Prostate gland (tissue), 2 donors: ENCODE data around the gene FXYD1. TPM values are rescaled to one million over a fixed set of nuclear protein-coding genes. Genes with fewer than 3 reads are reported as not detected.
"Not testable (repeated sequence)": the region's sequence is repeated elsewhere in the genome, so short reads cannot be mapped to it uniquely, and the experiment has no call there.

Source experiments
- DNase-seq: peaks from one replicate; pipeline ENCODE4 v3.0.0-alpha.2; 2019; ENCODE audit warnings: low spot score
- H3K27ac ChIP-seq, 2 donors: fragments of 200-600 bp; sonication (generic); 2 replicates each; pipeline ENCODE4 v1.5.1; 2017 to 2019
- H3K27me3 ChIP-seq: fragments of 200-600 bp; sonication (generic); replicated peaks from 2 replicates; pipeline ENCODE4 v1.5.1; 2019; ENCODE audit not compliant: insufficient read depth
- H3K36me3 ChIP-seq, 2 donors: fragments of 200-600 bp; sonication (generic); 1 replicate in 1 of 2; 2 replicates in 1 of 2; pipeline versions ENCODE4 v1.5.1 to v1.8.1; 2017 to 2019
- H3K4me1 ChIP-seq: fragments of 200-600 bp; sonication (generic); replicated peaks from 2 replicates; pipeline ENCODE4 v1.5.1; 2019
- H3K4me3 ChIP-seq, 2 donors: fragments of 200-600 bp; sonication (generic); 2 replicates each; pipeline ENCODE4 v1.5.1; 2017 to 2019
- H3K9me3 ChIP-seq: fragments of 200-600 bp; sonication (generic); 2 replicates; pipeline ENCODE4 v1.5.1; 2017
- CTCF ChIP-seq, 4 experiments: fragments of 200-600 bp in 2 of 4; fragments of 450-650 bp in 2 of 4; sonication (generic) in 2 of 4; IDR thresholded peaks; 1 replicate in 3 of 4; 2 replicates in 1 of 4; pipeline ENCODE4 v1.5.1; 2016 to 2019; ENCODE audit warnings: antibody characterized with exemption in 4 of 4, mild to moderate bottlenecking in 2 of 4, moderate library complexity in 2 of 4
- POLR2A ChIP-seq: fragments of 450-650 bp; IDR thresholded peaks from one replicate; pipeline ENCODE4 v1.6.1; 2016; ENCODE audit warnings: antibody characterized with exemption, mild to moderate bottlenecking
- POLR2AphosphoS5 ChIP-seq: sonication (generic); formaldehyde crosslinking; IDR thresholded peaks from one replicate; pipeline ENCODE4 v1.6.1; 2017; ENCODE audit warnings: antibody characterized with exemption
- WGBS: methylation state at CpG from one replicate; pipeline ENCODE4 v1.1.5; 2018; 5-methylcytosine and 5-hydroxymethylcytosine counted together
- intact Hi-C: fragments of 100-400 bp; cut with DNase I; formaldehyde crosslinking; loops from one replicate; pipeline ENCODE4 v1.14.2; 2022
- total RNA-seq, 2 donors: library from RNA; depleted of rRNA; stranded (reverse); fragments of >200 nt; gene quantifications; one replicate each; pipeline ENCODE4 v1.1.0, GENCODE V29; 2016

Gene FXYD1
- total RNA-seq, 2 donors from 2014 or later, result 15.9 to 30.6 TPM

- Histone ChIP-seq H3K27ac (peak overlapping the region; percentile 9 to 88), H3K27me3 (no peaks in the 10 kb centered on the region), H3K4me1 (peaks cover 35% of the 10 kb centered on the region), H3K9me3 (no peaks in the 10 kb centered on the region), H3K36me3 (no peaks in the 10 kb centered on the region), H3K4me3 (no peak overlapping the region)
- intact Hi-C loops, result no loop called here
- no peak for TF ChIP-seq CTCF (IDR thresholded peaks at IDR 0.05)
- TF ChIP-seq POLR2AphosphoS5, result no peak
- TF ChIP-seq POLR2A, result no peak
- no peak for DNase-seq
- WGBS, result 81% methylated on average over 31 of the region's 35 CpGs
Measured at GRCh38 chr19:35125749-35126623, 12.6 kb upstream of the FXYD1 start.

DNA sequence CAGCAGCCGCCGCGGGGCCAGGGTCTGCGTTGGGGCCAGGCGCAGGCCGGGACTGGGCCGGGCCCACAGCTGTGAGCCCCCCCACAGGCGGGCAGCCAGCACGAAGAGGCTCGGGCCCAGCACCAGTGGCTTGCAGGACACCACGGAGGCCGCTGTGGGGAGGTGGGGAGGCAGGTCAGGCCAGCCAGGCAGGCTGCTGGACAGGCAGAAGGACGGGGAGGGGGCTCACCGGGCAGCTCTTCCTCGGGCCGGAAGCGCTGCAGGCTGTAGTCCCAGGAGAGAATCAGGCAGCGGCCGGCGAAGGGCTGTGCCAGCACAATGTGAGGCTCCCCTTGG is 12.0 kb upstream of the FXYD1 start:
- Histone ChIP-seq H3K27me3 (no peaks in the 10 kb centered on the region), H3K9me3 (no peaks in the 10 kb centered on the region), H3K4me3 (no peak overlapping the region), H3K4me1 (peaks cover 41% of the 10 kb centered on the region), H3K27ac (peak overlapping the region; percentile 9 to 88), H3K36me3 (no peaks in the 10 kb centered on the region)
- DNase-seq, result no peak
- intact Hi-C loops, result no loop called here
- TF ChIP-seq POLR2AphosphoS5, result no peak
- WGBS, result 46% methylated on average over 20 of the region's 20 CpGs

DNA sequence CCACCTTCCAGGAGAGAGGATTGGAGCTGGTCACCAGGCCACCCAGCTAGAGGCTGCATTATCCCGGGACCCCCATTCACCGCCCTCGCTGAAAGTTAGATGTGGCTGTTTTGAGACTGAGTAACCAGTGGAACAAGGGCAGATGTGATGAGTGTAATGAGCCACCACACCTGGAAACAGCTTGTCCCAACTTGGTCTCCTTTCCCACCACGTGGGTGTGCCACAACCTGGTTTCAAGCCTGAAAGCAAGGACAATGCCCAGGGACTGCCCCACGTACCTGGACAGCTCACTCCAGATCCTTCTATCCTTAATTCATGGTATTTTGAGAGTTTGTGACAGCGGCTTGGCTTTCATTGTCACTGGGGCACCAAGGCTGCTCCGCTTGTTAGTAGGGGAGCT is 10.8 kb upstream of the FXYD1 start:
- no peaks in the 10 kb centered on the region for H3K36me3 ChIP-seq
- H3K27me3 ChIP-seq, result no peaks in the 10 kb centered on the region
- H3K27ac ChIP-seq, result peak overlapping the region; percentile 72 to 88
- no peaks in the 10 kb centered on the region for H3K9me3 ChIP-seq
- TF ChIP-seq CTCF (IDR thresholded peaks at IDR 0.05) (no peak), POLR2A (no peak), POLR2AphosphoS5 (no peak)
- H3K4me3 ChIP-seq, result no peak overlapping the region
- intact Hi-C loops, result no loop called here
- peaks cover 36% of the 10 kb centered on the region for H3K4me1 ChIP-seq
- WGBS, result 75% methylated on average over 7 of the region's 7 CpGs
- DNase-seq, result no peak

DNA sequence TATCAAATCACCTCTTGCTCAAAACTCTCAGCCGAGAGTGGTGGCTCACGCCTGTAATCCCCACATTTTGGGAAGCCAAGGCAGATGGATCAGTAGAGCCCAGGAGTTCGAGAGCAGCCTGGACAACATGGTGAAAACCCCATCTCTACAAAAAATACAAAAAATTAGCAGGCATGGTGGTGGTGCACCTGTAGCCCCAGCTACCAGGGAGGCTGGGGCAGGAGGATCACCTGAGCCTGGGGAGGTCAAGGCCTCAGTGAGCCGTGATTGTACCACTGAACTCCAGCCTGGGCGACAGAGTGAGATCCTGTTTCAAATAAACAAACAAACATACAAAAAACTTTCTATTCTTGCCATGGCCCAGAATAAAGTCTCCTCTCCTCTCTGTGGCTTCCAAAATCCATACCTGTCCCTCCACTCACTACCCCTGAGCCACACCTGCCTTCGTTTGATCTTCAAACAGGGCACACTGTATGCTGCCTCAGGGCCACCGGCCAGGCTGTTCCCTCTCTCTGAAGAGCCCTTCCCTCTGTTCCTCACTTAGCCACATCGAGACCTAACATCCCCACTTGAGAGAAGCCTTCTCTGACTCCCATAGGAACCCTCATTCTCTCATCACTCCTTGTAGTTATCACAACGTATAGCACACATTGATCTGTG is 10.1 kb upstream of the FXYD1 start:
- H3K36me3 ChIP-seq, result no peaks in the 10 kb centered on the region
- WGBS, result 93% methylated on average over 9 of the region's 9 CpGs
- H3K9me3 ChIP-seq, result no peaks in the 10 kb centered on the region
- peaks cover 36% of the 10 kb centered on the region for H3K4me1 ChIP-seq
- H3K4me3 ChIP-seq, result no peak overlapping the region
- DNase-seq, result no peak
- intact Hi-C loops, result no loop called here
- H3K27ac ChIP-seq, result peak overlapping the region; percentile 72 to 88
- H3K27me3 ChIP-seq, result no peaks in the 10 kb centered on the region
- no peak for TF ChIP-seq CTCF (IDR thresholded peaks at IDR 0.05)
- TF ChIP-seq POLR2A, result no peak
- no peak for TF ChIP-seq POLR2AphosphoS5

GRCh38 chr19:35129724-35130274 is 8.8 kb upstream of the FXYD1 start:
- H3K27me3 ChIP-seq, intact Hi-C loops, H3K4me3 ChIP-seq, H3K9me3 ChIP-seq, H3K36me3 ChIP-seq: not testable (repeated sequence)
- TF ChIP-seq POLR2AphosphoS5, result peak; percentile 87
- peaks cover 34% of the 10 kb centered on the region for H3K4me1 ChIP-seq
- peak overlapping the region; percentile 72 to 88 for H3K27ac ChIP-seq
- 24% methylated on average over 14 of the region's 14 CpGs for WGBS
- DNase-seq, result peak; percentile 81
